Mesothelial cell of epicardium (in vitro differentiated cells): Measurements from ENCODE around the gene RYR2. TPM values are rescaled to one million over a fixed set of nuclear protein-coding genes. Genes with fewer than 3 reads are reported as not detected.

Experiments used
- DNase-seq, 2 experiments: peaks; one replicate each; pipeline ENCODE4 v3.0.0; 2021; ENCODE audit warnings: low spot score in 2 of 2; ENCODE audit not compliant: unreplicated experiment in 2 of 2
- H3K27ac Mint-ChIP-seq: 2 replicates; pipeline ENCODE4 v1.8.0; 2021; ENCODE audit warnings: mixed read lengths
- H3K27me3 Mint-ChIP-seq: 2 replicates; pipeline ENCODE4 v1.8.0; 2021; ENCODE audit warnings: low read depth, mixed read lengths
- H3K36me3 Mint-ChIP-seq: 2 replicates; pipeline ENCODE4 v1.8.0; 2021; ENCODE audit warnings: mixed read lengths
- H3K4me1 Mint-ChIP-seq: 2 replicates; pipeline ENCODE4 v1.8.0; 2021; ENCODE audit warnings: mixed read lengths
- H3K4me3 Mint-ChIP-seq: 2 replicates; pipeline ENCODE4 v1.8.0; 2021; ENCODE audit warnings: mild to moderate bottlenecking, moderate library complexity, mixed read lengths
- H3K9me3 Mint-ChIP-seq: 2 replicates; pipeline ENCODE4 v1.8.0; 2021; ENCODE audit warnings: mixed read lengths
- CTCF ChIP-seq: fragments of 200-600 bp; sonication (generic); IDR thresholded peaks from one replicate; pipeline ENCODE4 v1.5.0; 2021; ENCODE audit warnings: antibody characterized with exemption; ENCODE audit not compliant: unreplicated experiment
- total RNA-seq: library from RNA; stranded (reverse); gene quantifications from 3 replicates; pipeline ENCODE4 v1.2.1, GENCODE V29; 2021

RYR2 gene
- total RNA-seq, 1 donor from 2014 or later, result 6.1 TPM

- no peak for TF ChIP-seq CTCF
- H3K27me3 Mint-ChIP-seq, result no peaks in the 10 kb centered on the region
- H3K4me1 Mint-ChIP-seq, result no peaks in the 10 kb centered on the region
- H3K27ac Mint-ChIP-seq, result no peak overlapping the region
- H3K36me3 Mint-ChIP-seq, result peaks cover 3% of the 10 kb centered on the region
- peaks cover 2% of the 10 kb centered on the region for H3K9me3 Mint-ChIP-seq
- DNase-seq, result no peak
- no peak overlapping the region for H3K4me3 Mint-ChIP-seq
Observed at GRCh38 chr1:237786066-237786719, 744.2 kb downstream of the RYR2 start.

GRCh38 chr1:237788069-237788468, 746.1 kb downstream of the RYR2 start:
- H3K9me3 Mint-ChIP-seq, result peaks cover 2% of the 10 kb centered on the region
- no peaks in the 10 kb centered on the region for H3K27me3 Mint-ChIP-seq
- TF ChIP-seq CTCF, result no peak
- DNase-seq, result no peak
- no peak overlapping the region for H3K27ac Mint-ChIP-seq
- no peak overlapping the region for H3K4me3 Mint-ChIP-seq
- H3K36me3 Mint-ChIP-seq, result peaks cover 3% of the 10 kb centered on the region
- H3K4me1 Mint-ChIP-seq, result no peaks in the 10 kb centered on the region

DNA sequence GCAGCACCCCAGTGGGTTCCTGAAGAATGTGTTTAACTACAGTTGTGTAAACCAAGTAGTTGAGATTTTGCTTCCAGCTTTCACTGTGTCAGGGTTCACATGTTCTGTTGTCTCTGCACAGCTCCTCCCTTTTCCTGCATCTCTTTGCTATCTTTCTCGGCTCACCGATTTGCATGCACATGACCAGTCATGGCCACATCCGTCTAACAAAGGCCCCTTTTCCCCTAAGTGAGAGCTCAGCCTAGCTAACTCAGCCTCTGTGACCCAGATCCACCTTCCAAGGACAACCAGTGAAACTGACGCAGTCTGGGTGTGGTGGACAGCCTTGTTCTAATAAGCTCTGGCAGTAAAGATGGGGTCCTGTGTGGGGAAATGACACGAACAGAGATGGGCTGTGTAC, 747.6 kb downstream of the RYR2 start:
- Mint-ChIP-seq H3K27ac (no peak overlapping the region), H3K4me1 (no peaks in the 10 kb centered on the region), H3K4me3 (no peak overlapping the region), H3K27me3 (no peaks in the 10 kb centered on the region), H3K9me3 (no peaks in the 10 kb centered on the region), H3K36me3 (no peaks in the 10 kb centered on the region)
- no peak for DNase-seq
- no peak for TF ChIP-seq CTCF

GRCh38 chr1:237791592-237791991, 749.6 kb downstream of the RYR2 start:
- Mint-ChIP-seq H3K36me3 (no peaks in the 10 kb centered on the region), H3K4me3 (no peak overlapping the region), H3K27me3 (no peaks in the 10 kb centered on the region), H3K27ac (no peak overlapping the region), H3K4me1 (no peaks in the 10 kb centered on the region), H3K9me3 (no peaks in the 10 kb centered on the region)
- no peak for TF ChIP-seq CTCF
- DNase-seq, result no peak

GRCh38 chr1:237792149-237792548, 750.2 kb downstream of the RYR2 start:
- no peak for TF ChIP-seq CTCF
- H3K27me3 Mint-ChIP-seq, result no peaks in the 10 kb centered on the region

DNA sequence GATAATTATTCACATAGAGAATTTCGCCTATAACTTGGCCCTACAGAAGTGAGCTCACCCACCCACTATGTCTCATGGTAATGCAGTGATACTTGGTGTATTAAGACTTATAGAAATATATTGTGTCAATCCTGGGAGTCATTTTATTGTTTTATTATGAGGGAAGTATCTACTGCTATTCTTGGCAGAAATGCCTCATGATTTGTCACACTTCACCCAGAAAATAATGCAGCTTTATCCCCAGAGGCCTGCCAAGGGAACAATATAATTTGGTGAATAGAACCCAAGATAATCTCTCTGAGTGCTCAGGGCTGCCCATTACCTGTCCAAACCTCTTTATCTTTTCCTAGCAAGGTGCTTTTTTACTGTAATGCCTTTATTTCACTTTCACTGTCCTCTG, 750.7 kb downstream of the RYR2 start:
- H3K4me3 Mint-ChIP-seq, result no peak overlapping the region
- no peaks in the 10 kb centered on the region for H3K36me3 Mint-ChIP-seq
- no peak for TF ChIP-seq CTCF
- no peak overlapping the region for H3K27ac Mint-ChIP-seq
- no peaks in the 10 kb centered on the region for H3K9me3 Mint-ChIP-seq
- DNase-seq, result no peak
- no peaks in the 10 kb centered on the region for H3K4me1 Mint-ChIP-seq
- H3K27me3 Mint-ChIP-seq, result no peaks in the 10 kb centered on the region

More at GRCh38 chr1:237792149-237792548, 750.2 kb downstream of the RYR2 start:
- no peaks in the 10 kb centered on the region for H3K4me1 Mint-ChIP-seq
- no peaks in the 10 kb centered on the region for H3K9me3 Mint-ChIP-seq
- no peak overlapping the region for H3K4me3 Mint-ChIP-seq
- H3K36me3 Mint-ChIP-seq, result no peaks in the 10 kb centered on the region
- H3K27ac Mint-ChIP-seq, result no peak overlapping the region
- no peak for DNase-seq
